ENCODE results near the gene RBM15B.

GRCh38 chr3:51394541-51394940 lies 3.5 kb downstream of the RBM15B start:
- TF ChIP-seq GATA2 (IDR thresholded peaks at IDR 0.05; ENCODE audit: low read depth, low read length) (no peak), GATA3 (IDR thresholded peaks at IDR 0.05; ENCODE audit: low read depth, low read length) (no peak)

Measured in SH-SY5Y (cell line).